Measurements from ENCODE around the gene TENT5A.
A peak's percentile ranks its signal among the peaks of the same experiment; 100 is the strongest.

TENT5A gene

GRCh38 chr6:81772741-81773140, 20.3 kb upstream of the TENT5A start:
- no peak for DNase-seq (ENCODE audit: low read depth in 2 of 3, low spot score in 1 of 3)

GRCh38 chr6:81771097-81771496, 18.6 kb upstream of the TENT5A start:
- DNase-seq (ENCODE audit: low read depth in 2 of 3, low spot score in 1 of 3): no peak

- no peak for DNase-seq (ENCODE audit: low read depth in 2 of 3, low spot score in 1 of 3)
These were observed 17.9 kb upstream of the TENT5A start for GRCh38 chr6:81770381-81770780.

GRCh38 chr6:81769824-81770223, 17.3 kb upstream of the TENT5A start:
- DNase-seq (ENCODE audit: low read depth in 2 of 3, low spot score in 1 of 3): no peak

- DNase-seq (ENCODE audit: low read depth in 2 of 3, low spot score in 1 of 3): no peak
These were observed 15.9 kb upstream of the TENT5A start for GRCh38 chr6:81768150-81768942.

- no peak for DNase-seq (ENCODE audit: low read depth in 2 of 3, low spot score in 1 of 3)
These were observed 14.8 kb upstream of the TENT5A start for GRCh38 chr6:81767163-81767891.

GRCh38 chr6:81766482-81767069, 14.1 kb upstream of the TENT5A start:
- no peak for DNase-seq (ENCODE audit: low read depth in 2 of 3, low spot score in 1 of 3)

- no peak for DNase-seq (ENCODE audit: low read depth in 2 of 3, low spot score in 1 of 3)
These were observed 12.1 kb upstream of the TENT5A start for GRCh38 chr6:81764531-81764930.

GRCh38 chr6:81763968-81764367, 11.5 kb upstream of the TENT5A start:
- DNase-seq (ENCODE audit: low read depth in 2 of 3, low spot score in 1 of 3): no peak

GRCh38 chr6:81763051-81763450, 10.6 kb upstream of the TENT5A start:
- no peak for DNase-seq (ENCODE audit: low read depth in 2 of 3, low spot score in 1 of 3)

- no peak for DNase-seq (ENCODE audit: low read depth in 2 of 3, low spot score in 1 of 3)
These were observed 10.1 kb upstream of the TENT5A start for GRCh38 chr6:81762606-81763005.

GRCh38 chr6:81762132-81762531, 9.7 kb upstream of the TENT5A start:
- DNase-seq (ENCODE audit: low read depth in 2 of 3, low spot score in 1 of 3): no peak

- DNase-seq (ENCODE audit: low read depth in 2 of 3, low spot score in 1 of 3): no peak
These were observed 8.7 kb upstream of the TENT5A start for GRCh38 chr6:81761197-81761596.

- no peak for DNase-seq (ENCODE audit: low read depth in 2 of 3, low spot score in 1 of 3)
These were observed 7.3 kb upstream of the TENT5A start for GRCh38 chr6:81759782-81760181.

- DNase-seq (ENCODE audit: low read depth in 2 of 3, low spot score in 1 of 3): no peak
These were observed 5.7 kb upstream of the TENT5A start for GRCh38 chr6:81758221-81758620.

- no peak for DNase-seq (ENCODE audit: low read depth in 2 of 3, low spot score in 1 of 3)
These were observed 4.2 kb upstream of the TENT5A start for GRCh38 chr6:81756690-81757089.

GRCh38 chr6:81755551-81755950, 3.1 kb upstream of the TENT5A start:
- DNase-seq (ENCODE audit: low read depth in 2 of 3, low spot score in 1 of 3): no peak

- DNase-seq (ENCODE audit: low read depth in 2 of 3, low spot score in 1 of 3): no peak
These were observed 2.4 kb upstream of the TENT5A start for GRCh38 chr6:81754906-81755305.

- peak; percentile 70 to 81 (median 78) for DNase-seq (ENCODE audit: low read depth in 2 of 3, low spot score in 1 of 3)
These were observed 1.5 kb upstream of the TENT5A start for GRCh38 chr6:81753711-81754577.

GRCh38 chr6:81752921-81753710, 635 bp upstream of the TENT5A start:
- peak; percentile 8 to 39 (median 16) for DNase-seq (ENCODE audit: low read depth in 2 of 3, low spot score in 1 of 3)

Measured in stimulated activated CD4-positive, alpha-beta T cell treated with anti-CD3 and anti-CD28 coated beads, Interleukin-12 subunit alpha, Interleukin-12 subunit beta, amount 100 ng/mL, for 48 hours (primary cell).